Thymus (tissue), 11 donors: Measurements from ENCODE around the gene SPSB3. TPM values are rescaled to one million over a fixed set of nuclear protein-coding genes. Genes with fewer than 3 reads are reported as not detected.

Experiments
- DNase-seq, 9 donors: peaks; one replicate each; pipeline ENCODE4 v3.0.0-alpha.2; 2013; ENCODE audit warnings: low spot score in 9 of 9, low read depth in 6 of 9, missing footprints in 1 of 9
- H3K27ac ChIP-seq, 2 donors: one replicate each; pipeline ENCODE4 v1.5.1; 2013; ENCODE audit warnings: control low read depth in 1 of 2, low read depth in 1 of 2, low read length in 1 of 2, mild to moderate bottlenecking in 1 of 2, moderate library complexity in 1 of 2
- H3K27me3 ChIP-seq, 2 donors: one replicate each; pipeline ENCODE4 v1.5.1; 2013; ENCODE audit warnings: low read length in 1 of 2; ENCODE audit not compliant: control insufficient read depth in 2 of 2, insufficient read depth in 1 of 2
- H3K36me3 ChIP-seq, 2 donors: one replicate each; pipeline ENCODE4 v1.5.1; 2013; ENCODE audit warnings: low read length in 1 of 2, mild to moderate bottlenecking in 1 of 2, moderate library complexity in 1 of 2; ENCODE audit not compliant: control insufficient read depth in 2 of 2, insufficient read depth in 2 of 2
- H3K4me1 ChIP-seq, 2 donors: one replicate each; pipeline ENCODE4 v1.5.1; 2013; ENCODE audit warnings: low read length in 2 of 2; ENCODE audit not compliant: control insufficient read depth in 2 of 2, insufficient read depth in 2 of 2
- H3K4me3 ChIP-seq, 2 donors: one replicate each; pipeline ENCODE4 v1.5.1; 2013; ENCODE audit warnings: low read length in 2 of 2, control low read depth in 1 of 2, mild to moderate bottlenecking in 1 of 2
- H3K9me3 ChIP-seq, 2 donors: one replicate each; pipeline ENCODE4 v1.5.1; 2013; ENCODE audit warnings: low read length in 1 of 2, mild to moderate bottlenecking in 1 of 2; ENCODE audit not compliant: control insufficient read depth in 2 of 2, insufficient read depth in 1 of 2
- WGBS: extraction: QIAGEN DNeasy Blood & Tissue Kit; methylation state at CpG from one replicate; pipeline ENCODE4 v1.1.7; 2013; 5-methylcytosine and 5-hydroxymethylcytosine counted together
- polyA plus RNA-seq: library from polyadenylated mRNA; stranded (reverse); fragments of 200-250 nt; gene quantifications from one replicate; pipeline ENCODE4 v1.2.3, GENCODE V29; 2013
- total RNA-seq: library from RNA; stranded (reverse); fragments of 120-200 nt; gene quantifications from one replicate; pipeline ENCODE4 v1.2.4, GENCODE V29; 2013
- donor health status: healthy.

The SPSB3 gene
- total and polyA plus RNA-seq, 2 donors: 68.1 to 282 TPM

GRCh38 chr16:1825864-1826690 is 43.7 kb upstream of the SPSB3 start:
- H3K4me1 ChIP-seq: peaks cover 13 to 30% of the 10 kb centered on the region in 2 donors
- H3K4me3 ChIP-seq: peak overlapping the region; percentile 42 to 94
- peaks cover 10 to 21% of the 10 kb centered on the region in 2 donors for H3K36me3 ChIP-seq
- peak overlapping the region in 1 of 2 donors; percentile 83 for H3K27ac ChIP-seq
- H3K27me3 ChIP-seq: peaks cover 0 to 12% of the 10 kb centered on the region in 2 donors
- H3K9me3 ChIP-seq: no peaks in the 10 kb centered on the region
- WGBS: under 1% methylated on average over 96 of the region's 96 CpGs
- DNase-seq: peak in 5 of 9 donors; percentile 52 to 79 (median 74)

GRCh38 chr16:1825381-1825863 is 43.1 kb upstream of the SPSB3 start:
- Histone ChIP-seq H3K27ac (no peak overlapping the region), H3K27me3 (peaks cover 0 to 12% of the 10 kb centered on the region in 2 donors), H3K36me3 (peaks cover 15 to 27% of the 10 kb centered on the region in 2 donors), H3K4me3 (peak overlapping the region; percentile 42 to 94), H3K9me3 (no peaks in the 10 kb centered on the region), H3K4me1 (peaks cover 13 to 30% of the 10 kb centered on the region in 2 donors)
- no peak for DNase-seq
- WGBS: 74% methylated on average over 15 of the region's 15 CpGs

- peaks cover 13 to 27% of the 10 kb centered on the region in 2 donors for H3K4me1 ChIP-seq
- WGBS: 92% methylated on average over 9 of the region's 9 CpGs
These were observed 41.5 kb upstream of the SPSB3 start for GRCh38 chr16:1823821-1824220.

GRCh38 chr16:1822801-1823200 is 40.4 kb upstream of the SPSB3 start:
- Histone ChIP-seq H3K9me3 (no peaks in the 10 kb centered on the region), H3K4me1 (peaks cover 12 to 23% of the 10 kb centered on the region in 2 donors), H3K27ac (no peak overlapping the region), H3K27me3 (peaks cover 0 to 12% of the 10 kb centered on the region in 2 donors), H3K36me3 (peaks cover 18 to 44% of the 10 kb centered on the region in 2 donors), H3K4me3 (no peak overlapping the region)
- WGBS: 94% methylated on average over 16 of the region's 16 CpGs
- DNase-seq: no peak

More at GRCh38 chr16:1823821-1824220, 41.5 kb upstream of the SPSB3 start:
- H3K36me3 ChIP-seq: peaks cover 15 to 35% of the 10 kb centered on the region in 2 donors
- no peak overlapping the region for H3K27ac ChIP-seq
- no peak overlapping the region for H3K4me3 ChIP-seq
- peaks cover 0 to 12% of the 10 kb centered on the region in 2 donors for H3K27me3 ChIP-seq
- no peak for DNase-seq
- no peaks in the 10 kb centered on the region for H3K9me3 ChIP-seq

- DNase-seq: no peak
- Histone ChIP-seq H3K9me3 (no peaks in the 10 kb centered on the region), H3K4me3 (no peak overlapping the region), H3K27ac (no peak overlapping the region), H3K36me3 (peaks cover 18 to 45% of the 10 kb centered on the region in 2 donors), H3K4me1 (peaks cover 8 to 17% of the 10 kb centered on the region in 2 donors), H3K27me3 (peaks cover 0 to 8% of the 10 kb centered on the region in 2 donors)
- WGBS: 96% methylated on average over 24 of the region's 24 CpGs
These were observed 39.7 kb upstream of the SPSB3 start for GRCh38 chr16:1821861-1822611.

GRCh38 chr16:1820946-1821290 is 38.5 kb upstream of the SPSB3 start:
- H3K36me3 ChIP-seq: peaks cover 25 to 55% of the 10 kb centered on the region in 2 donors
- H3K4me3 ChIP-seq: no peak overlapping the region
- H3K9me3 ChIP-seq: no peaks in the 10 kb centered on the region
- H3K4me1 ChIP-seq: peaks cover 8 to 17% of the 10 kb centered on the region in 2 donors
- no peak for DNase-seq
- H3K27ac ChIP-seq: no peak overlapping the region
- over 99% methylated on average over 12 of the region's 12 CpGs for WGBS
- H3K27me3 ChIP-seq: peaks cover 0 to 8% of the 10 kb centered on the region in 2 donors

- Histone ChIP-seq H3K9me3 (no peaks in the 10 kb centered on the region), H3K36me3 (peaks cover 26 to 58% of the 10 kb centered on the region in 2 donors), H3K27ac (no peak overlapping the region), H3K4me3 (no peak overlapping the region), H3K4me1 (peaks cover 2 to 11% of the 10 kb centered on the region in 2 donors), H3K27me3 (peaks cover 0 to 2% of the 10 kb centered on the region in 2 donors)
- WGBS: 93% methylated on average over 25 of the region's 25 CpGs
- no peak for DNase-seq
These were observed 38.0 kb upstream of the SPSB3 start for GRCh38 chr16:1820096-1820945.

- H3K9me3 ChIP-seq: no peaks in the 10 kb centered on the region
- no peak for DNase-seq
- no peak overlapping the region for H3K27ac ChIP-seq
- H3K4me1 ChIP-seq: peaks cover 0 to 5% of the 10 kb centered on the region in 2 donors
- no peaks in the 10 kb centered on the region for H3K27me3 ChIP-seq
- no peak overlapping the region for H3K4me3 ChIP-seq
- 99% methylated on average over 15 of the region's 15 CpGs for WGBS
- H3K36me3 ChIP-seq: peaks cover 30 to 58% of the 10 kb centered on the region in 2 donors
These were observed 37.2 kb upstream of the SPSB3 start for GRCh38 chr16:1819611-1820010.
